Measurements from ENCODE around the gene CLEC10A. TPM values are rescaled to one million over a fixed set of nuclear protein-coding genes. Genes with fewer than 3 reads are reported as not detected.

CLEC10A gene
- total and polyA plus RNA-seq, 10 of the 15 experiments (the other 5 are each of a cell fraction or from before 2014, with no cell fraction given) = not detected

- Histone ChIP-seq H3K9ac (ENCODE audit: control insufficient read depth, insufficient read depth, low read length) (no peak overlapping the region), H2AFZ (ENCODE audit: control insufficient read depth, low read depth, low read length) (no peak overlapping the region), H3K4me3 (no peak overlapping the region), H3K9me3 (replicated peaks; ENCODE audit: control insufficient read depth, insufficient read depth, low read length) (no peaks in the 10 kb centered on the region), H3K27me3 (replicated peaks in 1 of 2; ENCODE audit: control insufficient read depth in 2 of 2, insufficient read depth in 2 of 2, low read length in 1 of 2) (no peaks in the 10 kb centered on the region; a peak in 1 of 4 replicates), H4K20me1 (ENCODE audit: control insufficient read depth, insufficient read depth) (no peaks in the 10 kb centered on the region), H3K27ac (ENCODE audit: control insufficient read depth, insufficient read depth) (no peak overlapping the region), H3K4me1 (ENCODE audit: control insufficient read depth, insufficient read depth, low read length) (peaks cover 7% of the 10 kb centered on the region), H3K36me3 (ENCODE audit: control insufficient read depth in 2 of 2, insufficient read depth in 2 of 2, low read length in 1 of 2) (no peaks in the 10 kb centered on the region), H3K4me2 (ENCODE audit: control insufficient read depth, insufficient read depth) (no peak overlapping the region), H3K79me2 (ENCODE audit: control insufficient read depth, insufficient read depth, low read length) (no peaks in the 10 kb centered on the region)
- ChIA-PET SMC1A (ENCODE audit: uncharacterized antibody, unreplicated experiment) (interaction anchor here (13.6 kb wide), 1 partner anchor 88 kb away, joined by 356 read pairs; no protein-coding TSS in a partner anchor), RAD21 (ENCODE audit: unreplicated experiment) (interaction anchor here (10.0 kb wide), 1 partner anchor 87 kb away, joined by 269 read pairs; no protein-coding TSS in a partner anchor), POLR2A (interaction anchor here (0.6 kb wide), 1 partner anchor 84 kb away, joined by 3 read pairs; no protein-coding TSS in a partner anchor), CTCF (interaction anchor here (0.6 to 21.9 kb wide), 3 partner anchors 89 to 386 kb away, joined by 3 to 590 read pairs (median 3); no protein-coding TSS in a partner anchor)
- 46% methylated on average over 6 of the region's 6 CpGs for WGBS (ENCODE audit: insufficient coverage, insufficient replicate concordance, low lambda C conversion rate, missing lambda C conversion rate)
- DNase-seq (ENCODE audit: low read depth, low spot score) (no peak), FAIRE-seq (no peak), ATAC-seq (no peak)
- intact Hi-C loops (cut with micrococcal nuclease; ENCODE audit: unreplicated experiment) = loop anchor here (10.0 kb wide), 1 partner anchor 386 kb away; the partner anchor contains the start of genes FGF11 and TMEM102
- in situ Hi-C loops (cut with MboI) = loop anchor here (25.0 kb wide), 1 partner anchor 513 kb away; the partner anchor contains the start of genes SENP3 and TNFSF13
- BruUV-seq (replicated peaks) = no TSS peak
- no peak for TF ChIP-seq EP300 (IDR thresholded peaks at IDR 0.05; ENCODE audit: borderline replicate concordance in 1 of 2, control insufficient read depth in 1 of 2, low read depth in 2 of 2, low read length in 2 of 2)
- TF ChIP-seq DPF2 (IDR thresholded peaks at IDR 0.05) = no peak
- TF ChIP-seq STAT1 (conservative IDR thresholded peaks at IDR 0.05) = no peak
- no peak for TF ChIP-seq RUNX3 (IDR thresholded peaks at IDR 0.05; ENCODE audit: low read length)
- TF ChIP-seq GATAD2B (conservative IDR thresholded peaks at IDR 0.05; ENCODE audit: low read depth) = no peak
- TF ChIP-seq MLLT1 (IDR thresholded peaks at IDR 0.05) = no peak
- TF ChIP-seq, protein P1, sequence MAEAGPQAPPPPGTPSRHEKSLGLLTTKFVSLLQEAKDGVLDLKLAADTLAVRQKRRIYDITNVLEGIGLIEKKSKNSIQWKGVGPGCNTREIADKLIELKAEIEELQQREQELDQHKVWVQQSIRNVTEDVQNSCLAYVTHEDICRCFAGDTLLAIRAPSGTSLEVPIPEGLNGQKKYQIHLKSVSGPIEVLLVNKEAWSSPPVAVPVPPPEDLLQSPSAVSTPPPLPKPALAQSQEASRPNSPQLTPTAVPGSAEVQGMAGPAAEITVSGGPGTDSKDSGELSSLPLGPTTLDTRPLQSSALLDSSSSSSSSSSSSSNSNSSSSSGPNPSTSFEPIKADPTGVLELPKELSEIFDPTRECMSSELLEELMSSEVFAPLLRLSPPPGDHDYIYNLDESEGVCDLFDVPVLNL (IDR thresholded peaks at IDR 0.05; ENCODE audit: low read depth, low read length) = no peak
- no peak for TF ChIP-seq ZNF217 (IDR thresholded peaks at IDR 0.05)
- no peak for TF ChIP-seq MEF2B (IDR thresholded peaks at IDR 0.05; ENCODE audit: partially characterized antibody, poor library complexity, severe bottlenecking)
- TF ChIP-seq IKZF2 (IDR thresholded peaks at IDR 0.05) = no peak
- TF ChIP-seq ESRRA (IDR thresholded peaks at IDR 0.05; ENCODE audit: low read length) = no peak
- no peak for TF ChIP-seq ATF7 (IDR thresholded peaks at IDR 0.05; ENCODE audit: low read depth)
- TF ChIP-seq EZH2 (IDR thresholded peaks at IDR 0.05; ENCODE audit: borderline replicate concordance, control insufficient read depth, low read depth, low read length) = no peak
- no peak for TF ChIP-seq ZSCAN29 (IDR thresholded peaks at IDR 0.05)
- no peak for TF ChIP-seq SIX5 (IDR thresholded peaks at IDR 0.05; ENCODE audit: low read depth, low read length, severe bottlenecking)
- TF ChIP-seq RAD51 (IDR thresholded peaks at IDR 0.05) = no peak
Measured at GRCh38 chr17:7048968-7049367, 31.1 kb downstream of the CLEC10A start.
